ENCODE data around the gene GBA3. TPM values are rescaled to one million over a fixed set of nuclear protein-coding genes. Genes with fewer than 3 reads are reported as not detected.

Gene GBA3
- total and polyA plus RNA-seq, 2 donors (not counting 3 experiments of a cell fraction or from before 2014, with no cell fraction given), result not detected

GRCh38 chr4:22712529-22712928 is 19.8 kb downstream of the GBA3 start:
- Histone ChIP-seq H3K9me1 (replicated peaks; ENCODE audit: control insufficient read depth, extremely low read depth, insufficient read depth, low read length) (no peaks in the 10 kb centered on the region), H3K27ac (ENCODE audit: insufficient read depth, low read depth, low read length) (no peak overlapping the region), H3K4me1 (ENCODE audit: control insufficient read depth, extremely low read depth, insufficient read depth, low read length) (no peaks in the 10 kb centered on the region), H4K20me1 (replicated peaks; ENCODE audit: control insufficient read depth, extremely low read depth, insufficient read depth, low read length) (no peaks in the 10 kb centered on the region), H3K36me3 (ENCODE audit: control insufficient read depth in 2 of 2, extremely low read depth in 1 of 2, insufficient read depth in 2 of 2, low read length in 2 of 2) (no peaks in the 10 kb centered on the region), H3K4me2 (ENCODE audit: insufficient read depth, low read length) (no peak overlapping the region), H3K9ac (replicated peaks; ENCODE audit: extremely low read depth, insufficient read depth, low read length) (no peak overlapping the region), H3K27me3 (ENCODE audit: control insufficient read depth in 2 of 2, insufficient read depth in 2 of 2, low read length in 2 of 2) (no peaks in the 10 kb centered on the region), H2AFZ (ENCODE audit: low read depth, low read length) (no peak overlapping the region), H3K79me2 (ENCODE audit: control insufficient read depth, insufficient read depth, low read length) (no peaks in the 10 kb centered on the region), H3K4me3 (replicated peaks in 1 of 3; ENCODE audit: insufficient read depth in 1 of 3, low read depth in 1 of 3, low read length in 3 of 3) (no peak overlapping the region), H3K9me3 (replicated peaks; ENCODE audit: control insufficient read depth, insufficient read depth, low read length) (no peaks in the 10 kb centered on the region)
- DNase-seq (ENCODE audit: low read depth, low spot score) (no peak), FAIRE-seq (no peak)
- TF ChIP-seq EZH2 (IDR thresholded peaks at IDR 0.05; ENCODE audit: borderline replicate concordance, low read depth, low read length, severe bottlenecking) (no peak), JUN (IDR thresholded peaks at IDR 0.05; ENCODE audit: borderline replicate concordance, insufficient read depth, insufficient read length, low read depth) (no peak), MYC (IDR thresholded peaks at IDR 0.05; ENCODE audit: low read depth, low read length) (no peak), MAX (IDR thresholded peaks at IDR 0.05; ENCODE audit: insufficient read depth, insufficient read length) (no peak), CTCF (IDR thresholded peaks at IDR 0.05; ENCODE audit: extremely low read depth in 1 of 2, insufficient read depth in 1 of 2, low read depth in 1 of 2, low read length in 2 of 2) (no peak), FOS (IDR thresholded peaks at IDR 0.05; ENCODE audit: borderline replicate concordance, insufficient read depth, low read length) (no peak), GATA2 (IDR thresholded peaks at IDR 0.05; ENCODE audit: insufficient read depth, insufficient read length, low read depth, low read length) (no peak), POLR2AphosphoS5 (IDR thresholded peaks at IDR 0.05; ENCODE audit: insufficient read depth, low read depth, low read length) (no peak), POLR2A (IDR thresholded peaks at IDR 0.05; ENCODE audit: low read depth, low read length) (no peak)
- no TSS peak for BruUV-seq (replicated peaks)
- intact Hi-C loops (cut with micrococcal nuclease) (no loop called here), dilution Hi-C loops (cut with MboI; ENCODE audit: extremely low pct_ligation_motif_present, low sequenced_read_pairs) (no loop called here)
- POLR2A ChIA-PET, result no interaction called here
- CTCF ChIA-PET, result no interaction called here

All from endothelial cell of umbilical vein (primary cell).